Measurements from ENCODE around the gene CYGB.

The CYGB gene

DNA sequence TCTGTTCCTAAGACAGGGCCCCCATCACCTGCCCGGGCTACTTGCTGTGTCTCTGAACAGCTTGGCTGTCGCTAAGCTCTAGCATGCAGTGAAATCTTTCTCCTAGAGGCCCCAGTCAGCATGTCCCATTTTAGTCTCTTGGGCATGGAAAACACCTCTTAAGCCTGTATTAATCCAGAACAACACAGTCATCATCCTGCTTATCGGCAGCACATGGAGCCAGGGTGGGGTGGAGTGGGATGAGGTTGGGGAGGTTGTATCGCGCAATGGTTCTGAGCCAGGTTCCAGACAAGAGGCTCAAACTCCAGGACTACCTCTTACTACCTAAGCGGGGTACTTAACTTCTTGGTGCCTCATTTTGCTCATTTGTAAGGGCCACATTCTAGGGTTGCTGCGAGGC lies 40.4 kb upstream of the CYGB start:
- H3K27ac ChIP-seq (ENCODE audit: insufficient read depth, low read depth, low read length, poor library complexity, severe bottlenecking): no peak overlapping the region
- peaks cover 8% of the 10 kb centered on the region for H3K27me3 ChIP-seq (ENCODE audit: control insufficient read depth, insufficient read depth, low read length, poor library complexity, severe bottlenecking)
- WGBS, 2 experiments: 96% methylated on average over 7 of the region's 7 CpGs
- H3K36me3 ChIP-seq (ENCODE audit: control insufficient read depth, insufficient read depth, low read length): no peaks in the 10 kb centered on the region
- H3K4me3 ChIP-seq (ENCODE audit: insufficient read depth, low read depth, low read length): no peak overlapping the region
- no peaks in the 10 kb centered on the region for H3K9me3 ChIP-seq (ENCODE audit: control insufficient read depth, low read length)
- peaks cover 10% of the 10 kb centered on the region for H3K4me1 ChIP-seq (ENCODE audit: control insufficient read depth, insufficient read depth, low read length)

DNA sequence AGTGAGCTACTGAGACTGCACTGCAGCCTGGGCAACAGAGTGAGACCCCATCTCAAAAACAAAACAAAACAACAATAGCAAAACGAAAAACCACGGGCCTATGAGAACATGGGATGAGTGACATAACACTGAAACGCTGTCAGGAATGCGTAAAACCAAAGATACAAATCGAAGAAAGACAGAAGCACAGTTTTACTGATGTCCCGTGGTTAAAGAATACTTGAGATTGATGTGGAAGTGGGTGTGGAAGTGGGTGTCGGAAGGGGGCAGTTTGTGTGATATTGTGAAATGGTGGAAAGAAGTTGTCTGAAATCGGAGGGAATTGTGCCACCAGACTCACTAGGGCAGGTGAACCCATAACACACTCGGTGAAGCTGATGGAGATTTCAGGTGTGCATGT lies 38.7 kb upstream of the CYGB start:
- Histone ChIP-seq H3K4me3 (ENCODE audit: insufficient read depth, low read depth, low read length) (no peak overlapping the region), H3K36me3 (ENCODE audit: control insufficient read depth, insufficient read depth, low read length) (no peaks in the 10 kb centered on the region), H3K9me3 (ENCODE audit: control insufficient read depth, low read length) (no peaks in the 10 kb centered on the region), H3K27ac (ENCODE audit: insufficient read depth, low read depth, low read length, poor library complexity, severe bottlenecking) (no peak overlapping the region), H3K4me1 (ENCODE audit: control insufficient read depth, insufficient read depth, low read length) (peaks cover 6% of the 10 kb centered on the region), H3K27me3 (ENCODE audit: control insufficient read depth, insufficient read depth, low read length, poor library complexity, severe bottlenecking) (no peaks in the 10 kb centered on the region)
- WGBS, 2 experiments: 93 to 96% methylated on average over 9 of the region's 9 CpGs

DNA sequence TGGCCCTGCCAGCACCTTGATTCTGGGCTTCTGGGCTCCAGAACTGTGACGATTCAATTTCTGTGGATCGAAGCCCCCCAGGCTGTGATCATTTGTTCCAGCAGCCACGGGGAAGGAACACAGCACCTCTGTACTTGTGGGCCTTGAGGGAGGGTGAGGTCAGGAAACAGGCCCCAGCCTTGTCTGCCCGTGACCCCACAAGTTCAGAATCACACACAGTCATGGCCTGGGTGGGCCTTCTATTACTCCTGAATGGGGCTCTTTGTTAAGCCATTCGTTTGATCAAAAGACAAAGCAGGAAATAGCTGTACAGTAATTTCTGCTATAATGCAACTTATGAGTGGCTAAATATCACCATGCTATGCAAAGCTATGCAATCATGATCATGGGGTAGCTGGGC lies 38.1 kb upstream of the CYGB start:
- Histone ChIP-seq H3K9me3 (ENCODE audit: control insufficient read depth, low read length) (no peaks in the 10 kb centered on the region), H3K4me1 (ENCODE audit: control insufficient read depth, insufficient read depth, low read length) (peaks cover under 1% of the 10 kb centered on the region), H3K36me3 (ENCODE audit: control insufficient read depth, insufficient read depth, low read length) (no peaks in the 10 kb centered on the region), H3K27ac (ENCODE audit: insufficient read depth, low read depth, low read length, poor library complexity, severe bottlenecking) (no peak overlapping the region), H3K4me3 (ENCODE audit: insufficient read depth, low read depth, low read length) (no peak overlapping the region), H3K27me3 (ENCODE audit: control insufficient read depth, insufficient read depth, low read length, poor library complexity, severe bottlenecking) (no peaks in the 10 kb centered on the region)
- WGBS, 2 experiments: 92 to 94% methylated on average over 5 of the region's 5 CpGs

GRCh38 chr17:76574166-76574565 lies 36.7 kb upstream of the CYGB start:
- no peaks in the 10 kb centered on the region for H3K9me3 ChIP-seq (ENCODE audit: control insufficient read depth, low read length)
- H3K4me1 ChIP-seq (ENCODE audit: control insufficient read depth, insufficient read depth, low read length): peaks cover 9% of the 10 kb centered on the region
- no peaks in the 10 kb centered on the region for H3K36me3 ChIP-seq (ENCODE audit: control insufficient read depth, insufficient read depth, low read length)
- 95% methylated on average over 11 of the region's 11 CpGs for WGBS, 2 experiments
- no peaks in the 10 kb centered on the region for H3K27me3 ChIP-seq (ENCODE audit: control insufficient read depth, insufficient read depth, low read length, poor library complexity, severe bottlenecking)
- H3K27ac ChIP-seq (ENCODE audit: insufficient read depth, low read depth, low read length, poor library complexity, severe bottlenecking): no peak overlapping the region
- no peak overlapping the region for H3K4me3 ChIP-seq (ENCODE audit: insufficient read depth, low read depth, low read length)

GRCh38 chr17:76573096-76573495 lies 35.6 kb upstream of the CYGB start:
- no peaks in the 10 kb centered on the region for H3K36me3 ChIP-seq (ENCODE audit: control insufficient read depth, insufficient read depth, low read length)
- no peaks in the 10 kb centered on the region for H3K27me3 ChIP-seq (ENCODE audit: control insufficient read depth, insufficient read depth, low read length, poor library complexity, severe bottlenecking)
- no peaks in the 10 kb centered on the region for H3K9me3 ChIP-seq (ENCODE audit: control insufficient read depth, low read length)
- no peak overlapping the region for H3K27ac ChIP-seq (ENCODE audit: insufficient read depth, low read depth, low read length, poor library complexity, severe bottlenecking)
- no peak overlapping the region for H3K4me3 ChIP-seq (ENCODE audit: insufficient read depth, low read depth, low read length)
- WGBS, 2 experiments: 92 to 96% methylated on average over 10 of the region's 10 CpGs
- H3K4me1 ChIP-seq (ENCODE audit: control insufficient read depth, insufficient read depth, low read length): peaks cover 9% of the 10 kb centered on the region

DNA sequence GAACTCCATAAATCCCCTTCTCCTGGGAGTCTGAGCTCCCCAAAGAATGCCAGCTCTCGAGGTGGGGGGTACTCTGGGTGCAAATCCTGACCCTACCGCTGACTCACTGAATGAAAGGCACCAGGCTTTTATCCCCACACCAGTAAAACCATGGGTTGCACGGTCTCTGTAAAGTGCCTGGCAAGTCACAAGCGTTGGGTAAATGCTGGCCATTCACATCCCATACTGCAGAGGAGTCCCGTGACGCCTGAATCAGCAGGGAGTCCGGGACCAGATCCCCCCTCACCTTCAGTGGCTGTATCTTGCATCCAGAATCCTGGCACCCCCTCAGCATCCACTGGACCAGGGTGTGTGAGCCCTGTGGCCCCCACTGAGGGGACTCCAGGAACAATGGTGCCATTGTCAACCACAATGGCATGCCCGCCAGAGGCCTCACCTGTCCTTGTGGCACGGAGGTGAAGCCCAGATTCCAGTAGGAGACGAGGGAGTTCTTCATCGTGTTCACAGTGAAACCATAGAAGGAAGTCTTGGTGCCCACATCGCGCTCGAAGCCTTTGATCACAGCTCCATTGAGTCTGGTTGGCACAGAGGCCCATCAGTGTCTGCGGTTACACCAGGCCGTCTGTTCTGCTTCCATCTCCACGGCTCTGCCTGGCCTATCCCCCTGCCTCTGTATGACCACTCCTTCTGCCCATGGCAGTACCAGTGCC lies 34.8 kb upstream of the CYGB start:
- no peak overlapping the region for H3K27ac ChIP-seq (ENCODE audit: insufficient read depth, low read depth, low read length, poor library complexity, severe bottlenecking)
- H3K27me3 ChIP-seq (ENCODE audit: control insufficient read depth, insufficient read depth, low read length, poor library complexity, severe bottlenecking): no peaks in the 10 kb centered on the region
- H3K9me3 ChIP-seq (ENCODE audit: control insufficient read depth, low read length): no peaks in the 10 kb centered on the region
- WGBS, 2 experiments: 94% methylated on average over 17 of the region's 17 CpGs
- H3K4me1 ChIP-seq (ENCODE audit: control insufficient read depth, insufficient read depth, low read length): peaks cover 9% of the 10 kb centered on the region
- no peaks in the 10 kb centered on the region for H3K36me3 ChIP-seq (ENCODE audit: control insufficient read depth, insufficient read depth, low read length)
- H3K4me3 ChIP-seq (ENCODE audit: insufficient read depth, low read depth, low read length): no peak overlapping the region

GRCh38 chr17:76570877-76571471 lies 33.5 kb upstream of the CYGB start:
- H3K27ac ChIP-seq (ENCODE audit: insufficient read depth, low read depth, low read length, poor library complexity, severe bottlenecking): no peak overlapping the region
- H3K9me3 ChIP-seq (ENCODE audit: control insufficient read depth, low read length): no peaks in the 10 kb centered on the region
- no peaks in the 10 kb centered on the region for H3K27me3 ChIP-seq (ENCODE audit: control insufficient read depth, insufficient read depth, low read length, poor library complexity, severe bottlenecking)
- peaks cover 9% of the 10 kb centered on the region for H3K4me1 ChIP-seq (ENCODE audit: control insufficient read depth, insufficient read depth, low read length)
- no peak overlapping the region for H3K4me3 ChIP-seq (ENCODE audit: insufficient read depth, low read depth, low read length)
- no peaks in the 10 kb centered on the region for H3K36me3 ChIP-seq (ENCODE audit: control insufficient read depth, insufficient read depth, low read length)
- 95% methylated on average over 13 of the region's 13 CpGs for WGBS, 2 experiments

GRCh38 chr17:76570457-76570856 lies 32.9 kb upstream of the CYGB start:
- Histone ChIP-seq H3K27ac (ENCODE audit: insufficient read depth, low read depth, low read length, poor library complexity, severe bottlenecking) (no peak overlapping the region), H3K9me3 (ENCODE audit: control insufficient read depth, low read length) (no peaks in the 10 kb centered on the region), H3K4me3 (ENCODE audit: insufficient read depth, low read depth, low read length) (no peak overlapping the region), H3K4me1 (ENCODE audit: control insufficient read depth, insufficient read depth, low read length) (peaks cover 9% of the 10 kb centered on the region), H3K36me3 (ENCODE audit: control insufficient read depth, insufficient read depth, low read length) (no peaks in the 10 kb centered on the region), H3K27me3 (ENCODE audit: control insufficient read depth, insufficient read depth, low read length, poor library complexity, severe bottlenecking) (no peaks in the 10 kb centered on the region)
- 92 to 94% methylated on average over 7 of the region's 7 CpGs for WGBS, 2 experiments

- no peaks in the 10 kb centered on the region for H3K9me3 ChIP-seq (ENCODE audit: control insufficient read depth, low read length)
- WGBS, 2 experiments: 28 to 38% methylated on average over 18 of the region's 18 CpGs
- H3K4me3 ChIP-seq (ENCODE audit: insufficient read depth, low read depth, low read length): no peak overlapping the region
- no peaks in the 10 kb centered on the region for H3K27me3 ChIP-seq (ENCODE audit: control insufficient read depth, insufficient read depth, low read length, poor library complexity, severe bottlenecking)
- H3K27ac ChIP-seq (ENCODE audit: insufficient read depth, low read depth, low read length, poor library complexity, severe bottlenecking): no peak overlapping the region
- no peaks in the 10 kb centered on the region for H3K36me3 ChIP-seq (ENCODE audit: control insufficient read depth, insufficient read depth, low read length)
- peaks cover 9% of the 10 kb centered on the region for H3K4me1 ChIP-seq (ENCODE audit: control insufficient read depth, insufficient read depth, low read length)
Observed at GRCh38 chr17:76569607-76570279, 32.2 kb upstream of the CYGB start.

DNA sequence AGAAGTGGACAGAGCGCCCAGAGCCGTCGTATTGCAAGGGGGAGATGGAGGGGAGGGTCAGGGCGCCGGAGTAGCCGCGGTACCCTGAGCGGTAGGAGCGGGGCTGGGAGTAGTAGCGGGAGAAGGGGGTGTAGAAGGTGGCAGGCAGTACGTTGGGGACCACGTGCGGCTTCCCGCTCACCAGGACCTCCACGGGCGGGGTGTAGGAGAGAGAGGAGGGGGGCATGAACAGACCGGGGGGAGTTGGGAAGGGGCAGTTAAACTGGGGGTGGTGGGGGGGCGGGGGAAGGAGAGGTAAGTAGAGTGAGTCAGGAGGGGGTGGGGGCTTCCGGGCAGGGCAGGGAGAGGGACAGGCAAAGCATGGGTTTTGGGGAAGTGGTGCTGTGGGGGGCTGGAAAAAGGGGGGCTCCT lies 31.3 kb upstream of the CYGB start:
- Histone ChIP-seq H3K4me1 (ENCODE audit: control insufficient read depth, insufficient read depth, low read length) (peaks cover 9% of the 10 kb centered on the region), H3K4me3 (ENCODE audit: insufficient read depth, low read depth, low read length) (no peak overlapping the region), H3K9me3 (ENCODE audit: control insufficient read depth, low read length) (no peaks in the 10 kb centered on the region), H3K27me3 (ENCODE audit: control insufficient read depth, insufficient read depth, low read length, poor library complexity, severe bottlenecking) (no peaks in the 10 kb centered on the region), H3K36me3 (ENCODE audit: control insufficient read depth, insufficient read depth, low read length) (no peaks in the 10 kb centered on the region), H3K27ac (ENCODE audit: insufficient read depth, low read depth, low read length, poor library complexity, severe bottlenecking) (no peak overlapping the region)
- 50 to 57% methylated on average over 19 of the region's 19 CpGs for WGBS, 2 experiments

All from ectodermal cell (in vitro differentiated cells).